Common myeloid progenitor, CD34-positive (primary cell): Measurements from ENCODE around the gene FLG2. TPM values are rescaled to one million over a fixed set of nuclear protein-coding genes. Genes with fewer than 3 reads are reported as not detected.
A peak's percentile ranks its signal among the peaks of the same experiment; 100 is the strongest.

Source experiments
- CTCF ChIA-PET: fragments of 350-600 bp; sonication (Branson Sonifier 250); formaldehyde crosslinking; loops from one replicate; lab custom pipeline; 2021; ENCODE audit warnings: antibody characterized with exemption; lab: Charles Lee
- POLR2A ChIA-PET: fragments of 350-600 bp; sonication (Branson Sonifier 250); formaldehyde crosslinking; loops from one replicate; lab custom pipeline; 2021; ENCODE audit warnings: antibody characterized with exemption; lab: Charles Lee
- DNase-seq, 3 donors: peaks; one replicate each; pipeline versions ENCODE4 v3.0.0 to v3.0.0-alpha.2; 2013
- H3K27ac ChIP-seq, 2 experiments: 1 replicate in 1 of 2; 2 replicates in 1 of 2; pipeline ENCODE4 v1.7.0; 2013; ENCODE audit warnings: inconsistent platforms in 2 of 2, low read length in 2 of 2, mild to moderate bottlenecking in 2 of 2, low read depth in 1 of 2, moderate library complexity in 1 of 2; ENCODE audit not compliant: severe bottlenecking in 2 of 2, insufficient read depth in 1 of 2, poor library complexity in 1 of 2
- H3K27me3 ChIP-seq, 5 experiments: replicated peaks in 2 of 5; 1 replicate in 3 of 5; 2 replicates in 2 of 5; pipeline versions ENCODE4 v1.6.1 to v1.7.0; 2013; ENCODE audit warnings: low read length in 4 of 5, mild to moderate bottlenecking in 2 of 5, moderate library complexity in 2 of 5, inconsistent platforms in 1 of 5; ENCODE audit not compliant: insufficient read depth in 5 of 5, control insufficient read depth in 4 of 5
- H3K36me3 ChIP-seq, 4 experiments: 1 replicate in 2 of 4; 2 replicates in 2 of 4; pipeline versions ENCODE4 v1.6.1 to v1.7.0; 2013; ENCODE audit warnings: low read length in 3 of 4, control low read depth in 1 of 4, mild to moderate bottlenecking in 1 of 4; ENCODE audit not compliant: control insufficient read depth in 4 of 4, insufficient read depth in 4 of 4
- H3K4me1 ChIP-seq, 4 experiments: 1 replicate in 3 of 4; 2 replicates in 1 of 4; pipeline versions ENCODE4 v1.6.1 to v1.7.1; 2013; ENCODE audit warnings: low read length in 3 of 4, mild to moderate bottlenecking in 3 of 4, control low read depth in 1 of 4, inconsistent platforms in 1 of 4, moderate library complexity in 1 of 4; ENCODE audit not compliant: control insufficient read depth in 4 of 4, insufficient read depth in 4 of 4; ENCODE audit errors: control extremely low read depth in 1 of 4
- H3K4me3 ChIP-seq, 7 experiments: 1 replicate in 4 of 7; 2 replicates in 3 of 7; pipeline versions ENCODE4 v1.5.1 to v1.7.0; 2013; ENCODE audit warnings: mild to moderate bottlenecking in 7 of 7, low read length in 6 of 7, moderate library complexity in 6 of 7, inconsistent platforms in 2 of 7, low read depth in 2 of 7, control low read depth in 1 of 7; ENCODE audit not compliant: insufficient read depth in 4 of 7, control insufficient read depth in 1 of 7; ENCODE audit errors: extremely low read depth in 1 of 7
- H3K9me3 ChIP-seq, 5 experiments: 1 replicate in 4 of 5; 2 replicates in 1 of 5; pipeline versions ENCODE4 v1.6.1 to v1.7.1; 2013; ENCODE audit warnings: low read length in 4 of 5, mild to moderate bottlenecking in 2 of 5, inconsistent platforms in 1 of 5, low read depth in 1 of 5, moderate library complexity in 1 of 5; ENCODE audit not compliant: control insufficient read depth in 4 of 5, insufficient read depth in 2 of 5; ENCODE audit errors: control extremely low read depth in 1 of 5
- WGBS: methylation state at CpG from one replicate; pipeline ENCODE4 v1.1.5; 2013; ENCODE audit not compliant: insufficient coverage; 5-methylcytosine and 5-hydroxymethylcytosine counted together
- polyA plus RNA-seq: library from polyadenylated mRNA; unstranded; fragments of 120-200 nt; gene quantifications from one replicate; pipeline ENCODE4 v1.2.1, GENCODE V29; 2013

FLG2 gene
- 0.01 TPM for polyA plus RNA-seq

DNA sequence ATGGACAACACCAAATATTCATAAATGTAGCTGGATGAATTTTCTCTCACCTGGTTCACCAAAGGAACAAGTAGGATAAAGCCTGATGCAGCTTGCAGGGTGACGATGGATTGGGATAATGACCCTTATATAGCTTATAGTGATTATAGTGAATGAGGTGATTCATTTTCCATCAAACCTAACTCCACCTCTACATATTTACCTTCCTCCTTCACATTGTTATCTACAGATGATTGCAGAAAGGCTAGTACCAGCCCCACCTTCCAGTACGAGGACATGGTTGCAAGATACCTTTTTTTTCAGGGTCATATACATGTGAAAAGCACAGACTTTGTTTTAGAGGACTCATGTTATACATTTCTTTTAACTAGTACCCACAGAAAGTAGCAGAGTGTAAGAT lies at the start of gene FLG2:
Gene FLG2 (minus strand): TSS at position 101 of the 400 bp plus-strand sequence. CDS start 1,122 bp downstream, outside the sequence.
- H3K27me3 ChIP-seq: peaks cover 0 to 2% (median 0%) of the 10 kb centered on the region in 5 experiments
- no peaks in the 10 kb centered on the region for H3K36me3 ChIP-seq
- no peak for DNase-seq
- H3K27ac ChIP-seq: no peak within 1 kb of the TSS
- H3K4me3 ChIP-seq: no peak within 1 kb of the TSS
- ChIA-PET POLR2A (no interaction called here), CTCF (no interaction called here)
- no CpG with 5 or more reads among the region's 2 CpGs for WGBS
- peaks cover 0 to 4% (median 0%) of the 10 kb centered on the region in 5 experiments for H3K9me3 ChIP-seq
- no peaks in the 10 kb centered on the region for H3K4me1 ChIP-seq

DNA sequence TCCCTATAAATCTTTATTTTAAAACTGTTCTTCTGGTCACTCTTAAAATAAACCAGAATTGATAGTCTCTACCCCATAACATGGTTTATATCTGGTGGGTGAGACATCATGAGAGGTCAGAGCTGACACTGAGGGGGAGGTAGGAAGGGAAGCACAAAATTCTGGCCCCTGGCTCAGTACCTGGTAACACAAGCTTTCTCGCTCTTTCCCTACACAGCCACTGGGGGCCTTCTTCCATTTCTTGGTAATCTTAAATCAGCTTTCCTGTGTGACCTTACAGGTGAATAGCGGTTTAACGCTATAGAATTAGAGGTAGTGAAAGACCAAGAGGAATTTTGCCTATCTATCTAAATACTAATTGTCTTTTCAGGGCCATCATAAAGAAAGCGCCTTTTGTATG lies 48.9 kb upstream of the FLG2 start:
- no peaks in the 10 kb centered on the region for H3K36me3 ChIP-seq
- POLR2A ChIA-PET: no interaction called here
- no CpG with 5 or more reads among the region's 4 CpGs for WGBS
- no peaks in the 10 kb centered on the region for H3K9me3 ChIP-seq
- H3K4me1 ChIP-seq: no peaks in the 10 kb centered on the region
- H3K27ac ChIP-seq: no peak overlapping the region
- CTCF ChIA-PET: no interaction called here
- no peak overlapping the region for H3K4me3 ChIP-seq
- no peak for DNase-seq
- H3K27me3 ChIP-seq: peaks cover 0 to 6% (median 3%) of the 10 kb centered on the region in 5 experiments

DNA sequence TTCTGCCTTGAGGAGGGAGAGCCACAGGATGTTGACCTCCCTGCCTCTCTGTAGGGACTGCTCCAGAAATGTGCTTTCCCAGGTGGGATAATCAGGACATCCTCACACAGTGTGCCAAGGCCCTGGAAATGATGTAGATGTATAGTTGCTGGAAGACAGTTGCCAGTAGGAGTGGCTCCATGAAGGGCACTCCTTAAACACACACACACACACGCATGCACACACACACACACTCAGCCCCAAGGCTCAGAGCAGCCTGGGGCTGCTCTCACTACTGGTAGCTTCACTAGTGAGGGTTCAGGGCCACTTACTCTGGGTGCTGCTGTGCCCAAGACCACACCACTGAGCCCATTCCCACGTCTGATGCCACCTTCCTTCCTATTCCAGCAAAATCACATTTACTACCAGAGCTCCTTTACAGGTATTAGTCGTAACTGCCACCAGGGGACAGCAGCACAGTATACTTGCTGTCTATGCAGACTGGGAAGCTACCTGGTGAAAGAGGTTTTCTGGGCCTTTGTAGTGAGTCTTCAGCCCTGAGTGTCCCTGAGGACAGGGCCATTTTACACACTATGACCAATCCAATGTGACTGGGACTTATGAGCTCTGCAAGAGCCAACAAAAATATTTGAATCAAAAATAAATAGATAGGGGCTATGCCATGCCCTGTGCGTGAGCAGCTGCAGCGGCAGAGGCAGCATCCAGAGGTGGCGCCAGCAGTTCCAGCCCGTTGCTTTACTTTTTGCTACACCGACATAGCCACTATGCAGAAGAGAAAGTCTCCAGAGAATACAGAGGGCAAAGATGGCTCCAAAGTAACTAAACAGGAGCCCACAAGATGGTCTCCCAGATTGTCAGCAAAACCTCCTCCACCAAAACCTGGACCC lies 39.2 kb upstream of the FLG2 start:
- Histone ChIP-seq H3K27me3 (peaks cover 0 to 4% (median 0%) of the 10 kb centered on the region in 5 experiments), H3K4me1 (no peaks in the 10 kb centered on the region), H3K9me3 (no peaks in the 10 kb centered on the region), H3K36me3 (no peaks in the 10 kb centered on the region), H3K27ac (no peak overlapping the region), H3K4me3 (no peak overlapping the region)
- CTCF ChIA-PET: interaction anchor here (1.0 to 3.2 kb wide), 9 partner anchors 10 to 59 kb away, joined by 3 to 26 read pairs (median 5); no protein-coding TSS in a partner anchor
- POLR2A ChIA-PET: no interaction called here
- 42% methylated on average over 7 of the region's 8 CpGs for WGBS
- peak; percentile 11 to 42 (median 36) for DNase-seq

DNA sequence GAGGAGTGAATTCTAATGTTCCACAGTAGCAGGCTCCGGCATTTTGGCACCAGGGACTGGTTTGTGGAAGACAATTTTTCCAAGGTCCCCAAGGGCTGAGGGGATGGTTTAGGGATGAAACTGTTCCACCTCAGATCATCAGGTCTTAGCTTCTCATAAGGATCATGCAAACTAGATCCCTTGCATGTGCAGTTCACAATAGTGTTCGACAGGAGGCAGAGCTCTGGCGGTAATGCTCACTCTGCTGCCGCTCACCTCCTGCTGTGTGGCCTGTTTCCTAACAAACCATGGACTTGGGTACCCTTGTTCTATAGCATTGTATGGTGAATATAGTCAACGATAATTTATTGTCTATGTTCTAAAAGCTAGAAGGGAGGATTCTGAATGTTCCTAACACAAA lies 37.7 kb upstream of the FLG2 start:
- WGBS: 78% methylated on average over 4 of the region's 5 CpGs
- CTCF ChIA-PET: interaction anchor here (1.4 to 3.2 kb wide), 4 partner anchors 9 to 61 kb away, joined by 3 to 26 read pairs (median 5); no protein-coding TSS in a partner anchor

DNA sequence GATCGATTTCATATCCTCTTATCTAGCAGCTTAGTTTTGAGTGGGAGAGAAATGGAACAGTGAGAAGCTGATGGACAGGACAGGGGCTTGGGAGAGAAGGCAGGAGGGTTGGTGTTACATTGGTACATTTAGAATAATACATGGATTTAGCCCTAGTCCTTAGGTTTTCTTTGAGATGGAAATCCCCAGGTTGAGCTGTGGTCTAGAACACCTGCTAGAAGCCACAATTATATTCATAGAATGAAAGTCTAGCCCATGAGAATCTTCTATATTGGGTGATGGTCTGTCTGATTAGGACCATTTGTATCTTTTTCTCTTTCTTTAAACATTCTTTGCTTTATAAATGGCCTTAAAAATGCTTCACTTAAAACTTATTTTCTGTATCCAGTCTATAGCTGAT lies 34.3 kb upstream of the FLG2 start:
- no peak for DNase-seq
- POLR2A ChIA-PET: no interaction called here
- Histone ChIP-seq H3K36me3 (no peaks in the 10 kb centered on the region), H3K27me3 (peaks cover 0 to 9% (median 4%) of the 10 kb centered on the region in 5 experiments), H3K27ac (no peak overlapping the region), H3K4me1 (no peaks in the 10 kb centered on the region), H3K9me3 (no peaks in the 10 kb centered on the region), H3K4me3 (no peak overlapping the region)
- CTCF ChIA-PET: interaction anchor here (1.1 kb wide), 1 partner anchor 24 kb away, joined by 4 read pairs; no protein-coding TSS in a partner anchor
- no CpG with 5 or more reads among the region's 1 CpG for WGBS

More for the DNA sequence above, 37.7 kb upstream of the FLG2 start:
- Histone ChIP-seq H3K9me3 (no peaks in the 10 kb centered on the region), H3K27me3 (peaks cover 0 to 6% (median 2%) of the 10 kb centered on the region in 5 experiments), H3K4me1 (no peaks in the 10 kb centered on the region), H3K36me3 (no peaks in the 10 kb centered on the region), H3K27ac (no peak overlapping the region), H3K4me3 (no peak overlapping the region)
- POLR2A ChIA-PET: no interaction called here
- no peak for DNase-seq

DNA sequence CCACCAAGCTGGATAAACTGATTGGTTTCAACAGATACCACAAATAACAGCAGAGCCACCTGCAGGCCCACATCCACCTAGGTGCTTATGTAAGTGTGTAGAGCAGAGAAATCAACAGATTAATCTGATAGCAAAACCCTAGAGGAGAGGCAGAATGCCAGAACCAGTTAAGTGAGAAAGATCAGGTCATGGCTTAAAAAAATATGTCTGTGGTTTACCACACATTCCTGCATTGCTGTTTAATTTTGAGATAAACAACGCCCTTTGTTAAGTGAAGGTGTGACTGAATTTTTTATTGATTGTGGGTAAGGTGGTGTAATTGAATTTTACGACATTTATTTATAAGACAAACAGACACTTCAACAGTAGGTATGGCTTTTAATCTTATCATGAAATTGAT lies 33.1 kb upstream of the FLG2 start:
- DNase-seq: peak in 2 of 3 donors; percentile 1 to 3
- no CpG with 5 or more reads among the region's 2 CpGs for WGBS
- H3K9me3 ChIP-seq: no peaks in the 10 kb centered on the region

DNA sequence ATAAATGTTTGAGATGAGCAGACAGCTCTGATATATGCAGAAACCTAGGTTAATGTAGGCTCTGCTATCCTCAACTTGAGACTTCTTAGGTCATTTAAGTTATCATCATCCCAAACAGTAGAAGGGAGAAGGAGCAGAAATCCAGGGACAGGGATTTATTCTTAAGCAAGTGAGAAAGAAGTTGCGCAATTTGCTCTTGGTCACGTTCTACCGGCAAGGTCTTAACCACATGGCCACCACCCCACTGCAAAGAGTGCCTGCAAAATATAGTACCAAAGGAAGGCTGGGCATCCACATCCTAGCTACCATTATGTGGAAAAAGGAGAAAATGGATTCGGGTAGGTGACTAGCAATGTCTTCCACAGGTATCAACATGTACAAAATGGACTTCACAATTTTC lies 29.1 kb upstream of the FLG2 start:
- H3K27ac ChIP-seq: no peak overlapping the region
- H3K4me3 ChIP-seq: no peak overlapping the region
- H3K27me3 ChIP-seq: peaks cover 0 to 8% (median 3%) of the 10 kb centered on the region in 5 experiments
- H3K36me3 ChIP-seq: no peaks in the 10 kb centered on the region
- H3K9me3 ChIP-seq: no peaks in the 10 kb centered on the region
- ChIA-PET CTCF (interaction anchor here (1.5 to 1.9 kb wide), 3 partner anchors 9 to 69 kb away, joined by 4 to 6 read pairs (median 6); no protein-coding TSS in a partner anchor), POLR2A (no interaction called here)
- WGBS: no CpG with 5 or more reads among the region's 4 CpGs
- H3K4me1 ChIP-seq: no peaks in the 10 kb centered on the region
- DNase-seq: no peak

More for the DNA sequence above, 33.1 kb upstream of the FLG2 start:
- ChIA-PET POLR2A (no interaction called here), CTCF (interaction anchor here (0.9 kb wide), 1 partner anchor 19 kb away, joined by 3 read pairs; no protein-coding TSS in a partner anchor)
- no peak overlapping the region for H3K4me3 ChIP-seq
- H3K27ac ChIP-seq: no peak overlapping the region
- no peaks in the 10 kb centered on the region for H3K36me3 ChIP-seq
- no peaks in the 10 kb centered on the region for H3K4me1 ChIP-seq
- H3K27me3 ChIP-seq: peaks cover 0 to 12% (median 5%) of the 10 kb centered on the region in 5 experiments
